GM18909 (cell line): ENCODE measurements around the gene METTL26.
A peak's percentile ranks its signal among the peaks of the same experiment; 100 is the strongest.

Experiments
- ATAC-seq: cut with Tn5 transposase; IDR thresholded peaks from one replicate; pipeline ENCODE4 v1.9.1; 2021; ENCODE audit warnings: mild to moderate bottlenecking; ENCODE audit not compliant: unreplicated experiment, poor library complexity

Gene METTL26

DNA sequence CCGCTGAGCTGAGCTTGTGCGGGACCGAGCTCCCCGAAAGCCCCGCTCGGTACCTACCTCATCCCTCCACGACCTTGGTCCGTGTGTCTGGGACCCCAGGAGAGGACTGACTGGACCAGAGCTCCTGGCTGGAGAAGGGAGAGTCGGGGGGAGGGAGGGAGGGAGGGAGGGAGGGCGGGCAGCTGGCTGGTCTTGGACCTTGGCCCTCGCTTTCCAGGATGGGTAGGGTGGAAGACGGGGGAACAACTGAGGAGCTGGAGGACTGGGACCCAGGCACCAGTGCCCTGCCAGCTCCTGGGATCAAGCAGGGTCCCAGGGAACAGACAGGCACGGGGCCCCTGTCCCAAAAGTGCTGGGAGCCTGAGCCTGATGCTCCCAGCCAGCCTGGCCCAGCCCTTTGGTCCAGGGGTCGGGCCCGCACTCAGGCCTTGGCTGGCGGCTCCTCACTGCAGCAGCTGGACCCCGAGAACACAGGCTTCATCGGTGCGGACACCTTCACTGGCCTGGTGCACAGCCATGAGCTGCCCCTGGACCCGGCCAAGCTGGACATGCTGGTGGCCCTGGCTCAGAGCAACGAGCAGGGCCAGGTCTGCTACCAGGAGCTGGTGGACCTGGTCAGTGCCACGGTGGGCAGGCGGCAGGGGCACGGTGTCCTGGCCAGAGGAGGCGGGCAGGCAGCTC lies 39.9 kb upstream of the METTL26 start:
- ATAC-seq, result no peak

DNA sequence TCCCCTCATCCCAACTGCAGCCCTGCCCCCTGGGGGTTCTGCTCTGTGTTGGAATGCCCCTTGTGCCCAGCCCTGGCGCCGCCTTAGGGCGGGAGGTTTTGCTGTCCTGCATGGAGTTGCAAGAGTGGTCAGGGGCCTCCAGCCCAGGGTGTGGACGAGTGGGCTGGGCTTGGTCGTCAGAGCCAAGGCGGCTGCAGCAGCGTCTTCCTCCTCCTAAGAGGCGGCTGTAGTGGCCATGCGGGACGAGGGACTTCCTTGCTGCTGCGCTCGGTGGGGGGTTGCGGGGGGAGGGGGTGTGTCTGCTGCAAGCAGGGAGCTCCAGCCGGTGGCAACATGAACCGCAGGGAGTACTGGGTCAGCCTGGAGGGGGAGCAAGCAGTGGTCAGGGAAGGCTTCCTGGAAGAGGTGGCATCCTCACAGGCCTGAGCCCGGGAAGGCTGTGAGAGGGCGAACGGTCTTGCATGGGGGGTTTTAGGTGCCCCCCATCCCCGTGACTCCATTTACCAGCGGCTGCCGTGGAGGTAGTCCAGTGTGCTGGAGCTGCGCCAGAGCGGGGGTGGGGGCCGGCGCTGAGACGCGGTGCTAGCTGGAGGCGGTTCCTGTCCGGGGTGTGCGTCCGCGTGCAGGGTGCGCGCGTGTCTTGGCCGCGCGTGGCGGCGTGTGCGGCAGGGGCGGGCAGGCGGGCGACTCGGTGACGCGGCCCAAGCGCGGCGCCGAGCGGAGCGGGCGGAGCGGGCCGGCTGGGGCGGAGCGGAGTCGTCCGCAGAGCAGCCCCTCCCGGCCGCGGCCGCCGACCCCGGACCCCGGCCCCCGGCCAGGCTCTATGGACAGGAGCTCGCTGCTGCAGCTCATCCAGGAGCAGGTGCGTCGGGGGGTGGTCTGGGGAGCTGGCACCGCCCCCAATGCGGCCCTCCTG lies 39.1 kb upstream of the METTL26 start, which contains the start of gene RHBDL1:
Gene RHBDL1, plus strand, starts transcription at position 704 of the 916 bp plus-strand sequence. Its CDS starts 120 bp downstream, at position 824.
- no peak for ATAC-seq

DNA sequence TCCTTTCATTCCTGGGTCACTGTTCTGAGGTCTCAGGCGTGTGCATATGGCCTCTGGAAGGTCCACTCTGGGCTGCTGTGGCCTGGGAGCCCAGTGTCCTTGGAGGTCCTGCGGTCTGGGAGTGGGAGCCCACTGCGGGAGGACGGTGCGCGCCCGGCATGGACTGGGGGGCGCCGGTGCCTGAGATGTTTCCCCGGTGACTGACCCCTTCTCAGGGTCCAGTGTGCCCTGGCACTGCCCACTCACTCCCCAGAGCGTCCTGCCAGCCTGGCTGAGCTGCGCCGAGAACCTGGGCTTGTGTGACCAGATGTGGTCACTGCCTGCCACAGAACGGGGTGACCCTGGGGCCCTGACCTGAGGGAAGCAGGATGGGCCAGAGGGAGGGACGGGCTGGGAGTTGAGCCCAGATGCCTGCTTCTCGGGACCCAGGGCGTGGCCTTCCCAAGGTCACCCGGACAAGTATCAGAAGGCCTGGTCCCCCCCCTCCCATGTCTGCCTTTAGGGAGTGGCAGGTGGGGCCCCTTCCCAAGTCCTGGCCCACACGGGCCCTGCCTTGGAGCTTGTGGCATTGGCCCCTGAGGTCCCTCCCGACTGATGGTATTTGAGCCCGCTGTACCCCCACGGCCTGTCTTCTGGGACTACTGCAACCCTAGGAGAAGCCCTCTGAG lies 38.2 kb upstream of the METTL26 start:
- ATAC-seq, result no peak

DNA sequence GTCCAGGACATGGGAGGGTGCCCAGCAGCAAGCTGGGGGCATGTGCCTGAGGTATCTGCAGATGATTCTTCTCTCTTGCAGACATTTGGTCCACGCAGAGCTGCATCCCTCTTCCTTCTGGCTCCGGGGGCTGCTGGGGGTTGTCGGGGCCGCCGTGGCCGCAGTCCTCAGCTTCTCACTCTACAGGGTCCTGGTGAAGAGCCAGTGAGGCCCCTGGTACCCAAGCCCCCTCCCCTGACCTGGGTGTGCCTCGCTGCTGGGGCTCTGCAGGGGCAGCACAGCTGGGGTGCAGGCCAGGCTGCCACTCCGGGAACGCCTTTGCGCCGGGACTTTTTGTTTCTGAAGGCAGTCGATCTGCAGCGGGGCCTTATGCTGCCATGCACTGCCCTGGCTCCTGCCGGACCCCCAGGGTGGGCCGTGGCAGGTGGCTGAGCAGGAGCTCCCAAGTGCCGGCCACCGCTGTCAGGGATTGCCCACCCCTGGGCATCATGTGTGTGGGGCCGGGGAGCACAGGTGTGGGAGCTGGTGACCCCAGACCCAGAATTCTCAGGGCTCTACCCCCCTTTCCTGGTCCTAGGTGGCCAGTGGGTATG lies 37.4 kb upstream of the METTL26 start:
- no peak for ATAC-seq

DNA sequence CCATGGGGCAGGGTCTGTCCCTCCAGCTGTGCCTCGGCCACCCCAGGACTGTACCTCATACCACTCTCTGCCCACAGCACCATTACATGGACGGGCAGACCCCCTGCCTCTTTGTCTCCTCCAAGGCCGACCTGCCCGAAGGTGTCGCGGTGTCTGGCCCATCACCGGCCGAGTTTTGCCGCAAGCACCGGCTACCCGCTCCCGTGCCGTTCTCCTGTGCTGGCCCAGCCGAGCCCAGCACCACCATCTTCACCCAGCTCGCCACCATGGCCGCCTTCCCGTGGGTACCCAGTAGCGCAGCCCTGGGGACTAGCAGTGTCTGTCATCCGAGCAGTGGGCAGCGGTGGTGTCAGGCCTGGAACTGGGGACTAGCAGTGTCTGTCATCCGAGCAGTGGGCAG lies 36.7 kb upstream of the METTL26 start:
- ATAC-seq, result no peak

DNA sequence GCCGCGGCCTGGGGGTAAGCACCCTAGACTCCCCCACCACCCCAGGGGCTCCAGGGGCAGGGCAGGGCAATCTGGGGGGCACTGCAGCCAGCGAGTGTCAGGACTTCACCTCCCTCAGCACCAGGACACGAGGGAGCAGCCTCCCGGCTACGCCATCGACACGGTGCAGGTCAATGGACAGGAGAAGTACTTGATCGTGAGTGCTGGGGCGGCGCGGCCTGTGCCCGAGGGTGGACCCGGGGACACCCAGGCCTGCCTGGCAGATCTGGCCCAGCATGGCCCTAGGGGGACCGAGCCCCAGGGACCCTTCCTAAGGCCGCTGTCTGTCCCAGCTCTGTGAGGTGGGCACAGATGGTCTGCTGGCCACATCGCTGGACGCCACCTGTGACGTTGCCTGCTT lies 36.3 kb upstream of the METTL26 start:
- no peak for ATAC-seq

DNA sequence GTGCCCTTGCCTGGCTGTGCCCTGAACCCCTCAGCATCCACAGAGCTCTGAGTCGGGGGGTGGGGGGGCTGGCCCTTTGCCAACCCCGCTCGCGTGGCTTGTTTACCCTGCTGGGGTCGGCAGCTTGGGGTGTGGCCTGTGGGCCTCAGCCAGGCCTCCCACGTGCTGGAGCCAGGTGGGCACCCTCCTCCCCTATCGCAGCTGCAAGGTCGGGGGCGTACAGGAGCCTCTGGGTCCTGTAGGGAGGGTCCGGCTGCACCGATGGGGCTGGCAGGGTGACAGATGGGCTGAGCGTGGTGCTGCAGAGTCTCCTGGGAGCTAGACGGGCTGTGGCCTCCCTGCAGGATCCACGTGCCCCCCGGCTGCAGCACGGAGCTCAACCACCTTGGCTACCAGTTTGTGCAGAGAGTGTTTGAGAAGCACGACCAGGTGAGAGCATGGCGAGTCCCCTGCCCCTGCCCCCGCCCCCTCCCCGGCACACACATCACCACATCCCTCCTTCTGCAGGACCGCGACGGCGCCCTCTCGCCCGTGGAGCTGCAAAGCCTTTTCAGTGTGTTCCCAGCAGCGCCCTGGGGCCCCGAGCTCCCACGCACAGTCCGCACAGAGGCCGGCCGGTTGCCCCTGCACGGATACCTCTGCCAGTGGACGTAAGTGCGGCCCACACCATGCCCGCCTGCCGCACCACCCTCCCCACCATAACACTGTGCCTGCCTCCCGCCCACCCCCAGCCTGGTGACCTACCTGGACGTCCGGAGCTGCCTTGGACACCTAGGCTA lies 35.4 kb upstream of the METTL26 start:
- no peak for ATAC-seq

DNA sequence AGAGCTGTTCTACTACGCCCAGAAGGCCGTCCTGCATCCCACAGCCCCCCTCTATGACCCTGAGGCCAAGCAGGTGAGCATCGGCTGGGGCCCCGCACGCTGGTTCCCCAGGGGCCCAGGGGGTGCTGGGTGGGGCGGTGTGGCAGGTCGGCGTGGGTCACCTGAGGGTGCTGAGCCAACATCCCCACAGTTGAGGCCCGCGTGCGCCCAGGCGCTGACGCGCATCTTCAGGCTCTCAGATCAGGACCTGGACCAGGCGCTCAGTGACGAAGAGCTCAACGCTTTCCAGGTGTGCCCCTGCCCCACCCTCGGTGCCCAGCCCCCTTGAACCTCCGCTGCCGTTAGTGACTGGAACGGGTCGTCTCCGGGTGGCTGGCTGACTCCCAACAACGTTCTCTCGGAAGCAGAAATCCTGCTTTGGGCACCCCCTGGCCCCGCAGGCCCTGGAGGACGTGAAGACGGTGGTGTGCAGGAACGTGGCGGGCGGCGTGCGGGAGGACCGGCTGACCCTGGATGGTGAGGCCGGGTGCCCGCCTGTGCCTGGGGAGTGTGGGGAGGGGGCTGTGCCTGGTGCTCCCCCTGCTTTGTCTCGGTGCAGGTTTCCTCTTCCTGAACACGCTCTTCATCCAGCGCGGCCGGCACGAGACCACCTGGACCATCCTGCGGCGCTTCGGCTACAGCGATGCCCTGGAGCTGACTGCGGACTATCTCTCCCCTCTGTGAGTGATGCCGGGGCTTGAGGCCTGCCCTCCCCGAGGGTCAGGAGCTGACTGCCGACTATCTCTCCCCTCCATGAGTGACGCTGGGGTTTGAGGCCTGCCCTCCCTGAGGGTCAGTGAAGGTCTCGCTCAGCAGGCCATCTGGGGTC lies 34.6 kb upstream of the METTL26 start:
- no peak for ATAC-seq

DNA sequence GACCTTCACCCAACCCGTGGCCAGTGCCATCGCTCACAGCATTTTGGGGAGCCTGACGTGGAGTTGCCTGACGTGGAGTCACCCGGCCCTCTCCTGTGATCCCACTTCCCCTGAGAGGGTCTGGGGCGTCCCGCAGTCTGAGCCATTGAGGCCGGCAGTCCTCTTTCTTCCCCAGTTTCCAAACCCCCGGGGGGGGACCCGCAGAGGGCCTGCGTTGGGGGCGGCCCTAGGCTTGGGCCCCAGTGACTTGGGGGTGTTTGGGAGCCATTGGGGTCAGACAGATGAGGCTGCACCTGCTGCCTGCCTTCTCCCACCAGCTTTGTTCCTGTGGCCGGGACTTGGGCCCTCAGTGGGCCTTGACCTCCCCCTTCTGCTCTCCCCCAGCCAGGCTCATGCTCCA lies 33.6 kb upstream of the METTL26 start:
- ATAC-seq, result no peak

DNA sequence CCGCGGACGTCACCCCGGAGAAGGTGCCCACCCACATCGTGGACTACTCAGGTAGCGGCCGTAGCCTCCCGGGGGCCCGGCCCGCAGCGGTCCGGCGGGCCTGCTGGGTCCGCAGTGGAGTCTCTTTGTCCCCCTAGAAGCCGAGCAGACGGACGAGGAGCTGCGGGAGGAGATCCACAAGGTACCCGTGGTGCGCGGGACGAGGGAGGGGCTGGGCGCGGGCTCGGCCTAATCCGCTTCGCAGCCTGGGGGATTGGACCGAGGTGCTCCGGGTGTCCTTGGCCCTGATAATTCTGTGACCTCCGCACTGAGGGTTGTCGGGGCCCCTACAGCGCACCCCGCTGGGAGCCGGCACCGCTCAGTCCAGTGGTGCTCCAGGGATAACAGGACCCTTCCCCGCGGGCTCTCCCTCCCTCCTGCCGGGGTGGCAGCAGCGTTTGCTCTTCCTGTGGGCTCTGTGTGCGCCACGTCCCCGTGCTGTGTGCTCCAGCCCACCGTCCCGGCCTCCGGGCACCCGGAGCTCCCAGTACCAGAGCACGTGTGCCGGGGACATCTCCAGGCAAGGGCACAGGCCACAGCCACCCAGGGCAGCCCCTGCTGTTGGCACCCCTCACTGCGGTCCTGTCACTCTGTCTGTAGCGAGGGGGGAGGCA lies 32.5 kb upstream of the METTL26 start:
- ATAC-seq, result no peak

DNA sequence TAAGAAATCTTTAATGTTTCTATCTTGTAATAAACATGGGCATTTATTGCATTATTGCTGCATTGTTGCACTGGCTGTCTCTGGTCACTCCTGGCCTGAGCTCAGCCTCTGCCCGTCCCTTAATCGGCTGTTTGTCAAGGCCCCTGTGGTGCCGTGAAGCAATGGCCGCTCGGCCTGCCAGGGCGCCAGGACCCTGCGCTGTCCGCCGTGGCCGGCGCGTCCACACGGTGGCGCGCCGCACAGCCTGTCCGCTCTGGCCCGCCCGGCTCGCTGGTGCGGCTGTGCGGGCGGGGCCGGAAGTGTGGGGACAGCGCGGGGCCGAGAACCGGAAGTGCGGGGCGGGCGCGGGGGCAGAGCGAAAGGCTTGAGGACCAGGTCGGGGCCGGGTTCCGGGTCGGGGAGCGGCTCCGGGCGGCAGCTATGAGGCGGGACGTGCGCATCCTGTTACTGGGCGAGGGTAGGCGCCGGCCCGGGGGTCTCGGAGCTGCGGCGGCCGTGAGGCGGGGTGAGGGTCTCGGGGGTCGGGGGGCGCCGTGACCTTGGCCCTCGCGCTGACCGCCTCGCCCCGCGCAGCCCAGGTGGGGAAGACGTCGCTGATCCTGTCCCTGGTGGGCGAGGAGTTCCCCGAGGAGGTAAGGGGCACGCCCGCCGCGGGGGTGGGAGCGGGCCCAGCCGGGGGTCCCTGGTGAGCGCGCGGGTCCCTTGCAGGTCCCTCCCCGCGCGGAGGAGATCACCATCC lies 31.8 kb upstream of the METTL26 start, which contains the start of gene RHOT2:
Gene RHOT2, plus strand, starts transcription at position 353 of the 739 bp plus-strand sequence. Its CDS starts 68 bp downstream, at position 421.
- ATAC-seq, result peak; percentile 83

DNA sequence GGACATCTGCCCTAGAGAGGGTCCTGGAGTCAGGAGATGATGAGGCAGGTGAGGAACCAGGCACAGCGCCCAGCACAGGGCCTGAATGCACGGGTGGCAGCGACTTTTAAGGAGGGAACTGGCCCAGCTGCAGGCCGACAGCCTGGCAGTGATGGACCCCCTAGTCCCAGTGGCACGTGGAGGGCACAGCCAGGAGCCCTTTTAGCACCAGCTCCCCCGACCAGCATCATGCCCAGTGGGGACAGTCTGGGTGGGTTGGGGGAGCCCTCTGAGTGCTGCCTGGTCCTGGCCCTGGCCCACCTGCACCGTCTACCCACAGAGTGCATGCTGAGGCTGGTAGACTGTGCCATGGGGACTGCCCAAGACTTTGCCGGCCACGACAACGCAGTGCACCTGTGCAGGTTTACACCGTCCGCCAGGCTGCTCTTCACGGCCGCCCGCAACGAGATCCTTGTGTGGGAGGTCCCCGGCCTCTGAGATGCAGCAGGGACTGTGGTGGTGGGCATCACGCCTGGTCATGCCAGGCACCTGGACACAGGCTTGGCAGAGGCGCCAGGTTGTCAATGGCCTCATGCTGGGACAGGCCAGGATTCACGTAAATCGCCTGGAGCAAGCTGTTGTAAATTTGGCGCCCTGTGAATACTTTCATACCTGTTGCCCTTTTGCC lies 31.1 kb upstream of the METTL26 start:
- no peak for ATAC-seq

DNA sequence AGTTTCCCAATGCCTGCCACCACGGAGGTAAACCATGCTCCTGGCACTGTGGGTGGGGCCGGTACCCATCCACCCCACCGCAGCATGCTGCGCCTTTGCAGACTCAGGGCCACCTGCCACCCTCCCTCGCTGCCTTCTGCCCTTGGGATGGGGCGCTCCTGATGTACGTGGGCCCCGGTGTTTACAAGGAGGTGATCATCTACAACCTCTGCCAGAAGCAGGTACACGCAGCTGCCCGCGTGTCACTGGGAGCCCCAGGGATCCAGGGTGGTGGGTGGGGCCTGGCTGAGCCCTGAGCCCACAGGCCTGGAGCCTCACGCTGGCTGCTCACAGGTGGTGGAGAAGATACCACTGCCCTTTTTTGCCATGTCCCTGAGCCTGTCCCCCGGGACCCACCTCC lies 30.5 kb upstream of the METTL26 start:
- ATAC-seq, result no peak

DNA sequence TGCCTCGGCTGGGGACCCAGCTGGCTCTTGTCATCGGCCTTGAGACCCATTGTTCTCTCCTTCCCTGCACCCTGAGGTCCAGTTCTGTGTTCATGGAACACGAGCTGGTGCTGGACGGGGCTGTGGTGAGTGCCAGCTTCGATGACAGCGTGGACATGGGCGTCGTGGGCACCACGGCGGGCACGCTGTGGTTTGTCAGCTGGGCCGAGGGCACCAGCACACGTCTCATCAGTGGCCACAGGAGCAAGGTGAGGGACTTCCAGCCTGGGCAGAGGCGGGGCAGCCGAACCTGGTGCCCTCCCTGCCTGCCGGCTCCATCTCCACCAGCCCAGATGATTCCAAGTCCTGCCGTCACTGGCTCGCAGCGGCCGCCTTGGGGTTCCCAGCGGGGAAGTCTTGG lies 26.5 kb upstream of the METTL26 start:
- ATAC-seq, result no peak

DNA sequence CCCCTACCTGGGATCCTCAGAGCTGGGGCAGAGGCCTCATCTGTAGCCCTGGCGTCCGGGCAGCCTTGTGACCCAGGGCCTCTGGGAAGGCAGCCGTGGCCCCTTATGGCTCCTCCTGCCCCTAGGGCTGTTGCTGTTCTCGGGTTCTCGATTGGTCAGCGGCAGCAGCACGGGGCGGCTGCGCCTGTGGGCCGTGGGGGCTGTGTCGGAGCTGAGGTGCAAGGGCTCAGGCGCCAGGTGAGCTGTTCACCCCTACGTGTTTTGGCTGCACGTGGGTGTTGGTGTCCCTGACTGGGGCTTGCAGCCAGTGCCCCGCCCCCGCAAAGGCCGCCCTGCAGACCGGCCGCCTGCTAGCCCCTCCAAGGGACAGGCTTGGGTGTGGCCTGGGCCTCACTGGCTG lies 26.0 kb upstream of the METTL26 start:
- ATAC-seq, result no peak

DNA sequence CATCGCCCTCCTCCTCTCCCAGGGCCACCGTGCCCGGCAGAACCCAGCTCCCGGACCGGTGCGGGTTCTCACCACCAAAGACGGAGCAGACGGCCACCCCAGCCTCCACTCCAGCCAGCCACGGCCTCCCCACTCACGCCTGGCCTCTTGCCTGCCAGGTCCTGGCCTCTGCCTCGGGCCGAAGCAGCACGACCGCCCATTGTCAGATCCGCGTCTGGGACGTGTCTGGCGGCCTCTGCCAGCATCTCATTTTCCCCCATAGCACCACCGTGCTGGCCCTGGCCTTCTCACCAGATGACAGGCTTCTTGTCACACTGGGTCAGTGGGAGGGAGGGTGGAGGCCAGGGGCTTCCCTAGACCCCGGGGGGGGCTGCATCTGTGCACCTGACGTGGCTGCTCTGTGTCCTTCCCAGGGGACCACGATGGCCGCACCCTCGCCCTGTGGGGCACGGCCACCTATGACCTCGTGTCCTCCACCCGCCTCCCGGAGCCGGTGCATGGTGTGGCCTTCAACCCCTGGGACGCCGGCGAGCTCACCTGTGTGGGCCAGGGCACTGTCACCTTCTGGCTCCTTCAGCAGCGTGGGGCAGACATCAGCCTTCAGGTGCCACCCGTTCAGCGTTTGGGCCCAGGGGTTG lies 25.2 kb upstream of the METTL26 start:
- peak; percentile 17 for ATAC-seq
